ENCODE data around the gene PNPLA2.

The PNPLA2 gene

GRCh38 chr11:862696-863022 lies 43.9 kb downstream of the PNPLA2 start:
- no peak for DNase-seq

GRCh38 chr11:863023-863909 lies 44.6 kb downstream of the PNPLA2 start:
- no peak for DNase-seq

- no peak for DNase-seq
Measured at GRCh38 chr11:863910-864827, 45.5 kb downstream of the PNPLA2 start.

GRCh38 chr11:864898-865297 lies 46.2 kb downstream of the PNPLA2 start:
- no peak for DNase-seq

GRCh38 chr11:865462-866430 lies 47.0 kb downstream of the PNPLA2 start:
- DNase-seq, result no peak

- DNase-seq, result no peak
Measured at GRCh38 chr11:866481-866880, 47.8 kb downstream of the PNPLA2 start.

GRCh38 chr11:867856-868358 lies 49.2 kb downstream of the PNPLA2 start:
- DNase-seq, result no peak

- no peak for DNase-seq
Measured at GRCh38 chr11:868394-868793, 49.7 kb downstream of the PNPLA2 start.

- DNase-seq, result no peak
Measured at GRCh38 chr11:868802-869201, 50.1 kb downstream of the PNPLA2 start.

- DNase-seq, result no peak
Measured at GRCh38 chr11:869399-870126, 50.8 kb downstream of the PNPLA2 start.

GRCh38 chr11:870127-870413 lies 51.4 kb downstream of the PNPLA2 start:
- no peak for DNase-seq

- DNase-seq, result no peak
Measured at GRCh38 chr11:870418-870817, 51.7 kb downstream of the PNPLA2 start.

- no peak for DNase-seq
Measured at GRCh38 chr11:871472-871871, 52.8 kb downstream of the PNPLA2 start.

GRCh38 chr11:872799-873198 lies 54.1 kb downstream of the PNPLA2 start:
- DNase-seq, result no peak

GRCh38 chr11:873706-874105 lies 55.0 kb downstream of the PNPLA2 start:
- no peak for DNase-seq
